Adrenal gland (tissue), 5 donors: Measurements from ENCODE around the gene ORMDL3.

ENCODE experiments used
- CTCF ChIP-seq, 6 experiments: fragments of 450-650 bp in 4 of 6; fragments of 200-600 bp in 2 of 6; sonication (generic) in 1 of 6; IDR thresholded peaks; 1 replicate in 5 of 6; 2 replicates in 1 of 6; pipeline versions ENCODE4 v1.5.1 to v1.8.0; 2016 to 2021; ENCODE audit warnings: antibody characterized with exemption in 6 of 6, mild to moderate bottlenecking in 2 of 6, moderate library complexity in 1 of 6
- POLR2A ChIP-seq, 2 donors: fragments of 450-650 bp; IDR thresholded peaks; one replicate each; pipeline ENCODE4 v1.6.1; 2017; ENCODE audit warnings: antibody characterized with exemption in 2 of 2, mild to moderate bottlenecking in 2 of 2, moderate library complexity in 1 of 2
- donor health status: DM: no; HTN: no; CAD: no.

GRCh38 chr17:39951924-39952679, 24.7 kb upstream of the ORMDL3 start:
- TF ChIP-seq CTCF (IDR thresholded peaks at IDR 0.05) (no peak), POLR2A (IDR thresholded peaks at IDR 0.05) (peak in 1 of 2 donors; percentile 26)
